ENCODE data around the gene B4GAT1. TPM values are rescaled to one million over a fixed set of nuclear protein-coding genes. Genes with fewer than 3 reads are reported as not detected.

Gene B4GAT1
- total and polyA plus RNA-seq, 2 of the 13 experiments (the other 11 are each of a cell fraction or from before 2014, with no cell fraction given), result 40.4 to 109 TPM

DNA sequence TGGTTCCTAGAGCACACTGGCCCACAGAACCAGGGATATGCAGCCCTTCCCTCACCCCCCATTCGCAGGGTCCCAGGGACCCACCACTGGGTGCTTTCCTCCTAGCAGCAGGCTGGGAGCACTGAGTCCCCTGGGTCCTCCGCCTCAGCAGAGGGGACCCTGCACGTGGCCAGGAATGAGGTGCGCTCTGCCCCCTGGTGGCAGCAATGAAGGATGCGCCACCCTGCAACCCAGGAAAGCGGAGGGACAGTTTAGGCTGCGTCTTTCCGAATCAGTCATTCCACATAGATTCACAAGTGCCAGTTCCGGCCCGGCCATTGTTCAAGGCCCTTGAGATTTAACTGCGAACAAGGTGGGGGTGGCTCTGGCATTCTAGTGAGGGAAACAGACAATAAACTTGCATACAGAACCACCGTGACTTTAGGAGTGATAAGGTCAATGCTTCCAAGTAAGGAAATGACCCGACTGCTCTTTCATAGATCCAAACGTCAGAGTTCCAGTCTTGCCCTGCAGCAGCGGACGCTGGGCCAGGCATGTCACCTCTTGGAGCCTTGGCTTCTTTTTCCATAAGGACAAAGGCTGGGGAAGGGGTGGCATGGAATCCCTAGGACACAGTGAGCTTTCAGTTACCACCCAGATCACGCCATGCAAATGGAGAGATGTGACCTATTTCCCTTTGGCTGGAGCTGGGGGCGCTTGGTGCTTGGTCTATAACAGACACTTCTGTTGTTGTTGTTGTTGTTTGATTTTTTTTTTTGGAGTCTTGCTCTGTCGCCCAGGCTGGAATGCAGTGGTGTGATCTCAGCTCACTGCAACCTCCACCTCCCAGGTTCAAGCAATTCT lies 18.9 kb downstream of the B4GAT1 start (continued):
- no peak for TF ChIP-seq AGO2 (optimal IDR thresholded peaks at IDR 0.05; ENCODE audit: low read depth, low read length)
- TF ChIP-seq, protein P1, sequence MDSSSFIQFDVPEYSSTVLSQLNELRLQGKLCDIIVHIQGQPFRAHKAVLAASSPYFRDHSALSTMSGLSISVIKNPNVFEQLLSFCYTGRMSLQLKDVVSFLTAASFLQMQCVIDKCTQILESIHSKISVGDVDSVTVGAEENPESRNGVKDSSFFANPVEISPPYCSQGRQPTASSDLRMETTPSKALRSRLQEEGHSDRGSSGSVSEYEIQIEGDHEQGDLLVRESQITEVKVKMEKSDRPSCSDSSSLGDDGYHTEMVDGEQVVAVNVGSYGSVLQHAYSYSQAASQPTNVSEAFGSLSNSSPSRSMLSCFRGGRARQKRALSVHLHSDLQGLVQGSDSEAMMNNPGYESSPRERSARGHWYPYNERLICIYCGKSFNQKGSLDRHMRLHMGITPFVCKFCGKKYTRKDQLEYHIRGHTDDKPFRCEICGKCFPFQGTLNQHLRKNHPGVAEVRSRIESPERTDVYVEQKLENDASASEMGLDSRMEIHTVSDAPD (CRISPR knock-in tag; IDR thresholded peaks at IDR 0.05), result no peak
- TF ChIP-seq, protein P2, sequence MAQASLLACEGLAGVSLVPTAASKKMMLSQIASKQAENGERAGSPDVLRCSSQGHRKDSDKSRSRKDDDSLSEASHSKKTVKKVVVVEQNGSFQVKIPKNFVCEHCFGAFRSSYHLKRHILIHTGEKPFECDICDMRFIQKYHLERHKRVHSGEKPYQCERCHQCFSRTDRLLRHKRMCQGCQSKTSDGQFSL (CRISPR knock-in tag; IDR thresholded peaks at IDR 0.05), result no peak; the same call in 1 of the 2 replicates
- TF ChIP-seq MAF1 (CRISPR knock-in tag; IDR thresholded peaks at IDR 0.05; ENCODE audit: borderline replicate concordance), result peak; percentile 66; the same call in 1 of the 2 replicates
- TF ChIP-seq CBX1 (IDR thresholded peaks at IDR 0.05; ENCODE audit: low read depth), result no peak
- no peak for TF ChIP-seq ATF7 (IDR thresholded peaks at IDR 0.05)
- TF ChIP-seq ATF7 (CRISPR knock-in tag; IDR thresholded peaks at IDR 0.05), result no peak
- TF ChIP-seq FLYWCH1 (CRISPR knock-in tag; IDR thresholded peaks at IDR 0.05), result no peak
- TF ChIP-seq ZSCAN9 (CRISPR knock-in tag; IDR thresholded peaks at IDR 0.05; ENCODE audit: borderline replicate concordance), result peak; percentile 69; the same call in 1 of the 2 replicates
- TF ChIP-seq, protein P3, sequence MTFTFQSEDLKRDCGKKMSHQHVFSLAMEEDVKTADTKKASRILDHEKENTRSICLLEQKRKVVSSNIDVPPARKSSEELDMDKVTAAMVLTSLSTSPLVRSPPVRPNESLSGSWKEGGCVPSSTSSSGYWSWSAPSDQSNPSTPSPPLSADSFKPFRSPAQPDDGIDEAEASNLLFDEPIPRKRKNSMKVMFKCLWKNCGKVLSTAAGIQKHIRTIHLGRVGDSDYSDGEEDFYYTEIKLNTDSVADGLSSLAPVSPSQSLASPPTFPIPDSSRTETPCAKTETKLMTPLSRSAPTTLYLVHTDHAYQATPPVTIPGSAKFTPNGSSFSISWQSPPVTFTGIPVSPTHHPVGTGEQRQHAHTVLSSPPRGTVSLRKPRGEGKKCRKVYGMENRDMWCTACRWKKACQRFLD (CRISPR knock-in tag; IDR thresholded peaks at IDR 0.05; ENCODE audit: borderline replicate concordance), result no peak
- TF ChIP-seq, protein P4, sequence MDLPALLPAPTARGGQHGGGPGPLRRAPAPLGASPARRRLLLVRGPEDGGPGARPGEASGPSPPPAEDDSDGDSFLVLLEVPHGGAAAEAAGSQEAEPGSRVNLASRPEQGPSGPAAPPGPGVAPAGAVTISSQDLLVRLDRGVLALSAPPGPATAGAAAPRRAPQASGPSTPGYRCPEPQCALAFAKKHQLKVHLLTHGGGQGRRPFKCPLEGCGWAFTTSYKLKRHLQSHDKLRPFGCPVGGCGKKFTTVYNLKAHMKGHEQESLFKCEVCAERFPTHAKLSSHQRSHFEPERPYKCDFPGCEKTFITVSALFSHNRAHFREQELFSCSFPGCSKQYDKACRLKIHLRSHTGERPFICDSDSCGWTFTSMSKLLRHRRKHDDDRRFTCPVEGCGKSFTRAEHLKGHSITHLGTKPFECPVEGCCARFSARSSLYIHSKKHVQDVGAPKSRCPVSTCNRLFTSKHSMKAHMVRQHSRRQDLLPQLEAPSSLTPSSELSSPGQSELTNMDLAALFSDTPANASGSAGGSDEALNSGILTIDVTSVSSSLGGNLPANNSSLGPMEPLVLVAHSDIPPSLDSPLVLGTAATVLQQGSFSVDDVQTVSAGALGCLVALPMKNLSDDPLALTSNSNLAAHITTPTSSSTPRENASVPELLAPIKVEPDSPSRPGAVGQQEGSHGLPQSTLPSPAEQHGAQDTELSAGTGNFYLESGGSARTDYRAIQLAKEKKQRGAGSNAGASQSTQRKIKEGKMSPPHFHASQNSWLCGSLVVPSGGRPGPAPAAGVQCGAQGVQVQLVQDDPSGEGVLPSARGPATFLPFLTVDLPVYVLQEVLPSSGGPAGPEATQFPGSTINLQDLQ (CRISPR knock-in tag; IDR thresholded peaks at IDR 0.05), result no peak
- peak; percentile 68; the same call in 1 of the 2 replicates for TF ChIP-seq HOXA9 (CRISPR knock-in tag; IDR thresholded peaks at IDR 0.05; ENCODE audit: borderline replicate concordance)
- no peak for TF ChIP-seq ONECUT2 (CRISPR knock-in tag; IDR thresholded peaks at IDR 0.05)
- no peak for TF ChIP-seq GABPA (IDR thresholded peaks at IDR 0.05; ENCODE audit: low read depth, low read length)
- peak; percentile 56 for TF ChIP-seq GABPA (CRISPR knock-in tag; IDR thresholded peaks at IDR 0.05; ENCODE audit: low read depth)
- TF ChIP-seq, protein P5, sequence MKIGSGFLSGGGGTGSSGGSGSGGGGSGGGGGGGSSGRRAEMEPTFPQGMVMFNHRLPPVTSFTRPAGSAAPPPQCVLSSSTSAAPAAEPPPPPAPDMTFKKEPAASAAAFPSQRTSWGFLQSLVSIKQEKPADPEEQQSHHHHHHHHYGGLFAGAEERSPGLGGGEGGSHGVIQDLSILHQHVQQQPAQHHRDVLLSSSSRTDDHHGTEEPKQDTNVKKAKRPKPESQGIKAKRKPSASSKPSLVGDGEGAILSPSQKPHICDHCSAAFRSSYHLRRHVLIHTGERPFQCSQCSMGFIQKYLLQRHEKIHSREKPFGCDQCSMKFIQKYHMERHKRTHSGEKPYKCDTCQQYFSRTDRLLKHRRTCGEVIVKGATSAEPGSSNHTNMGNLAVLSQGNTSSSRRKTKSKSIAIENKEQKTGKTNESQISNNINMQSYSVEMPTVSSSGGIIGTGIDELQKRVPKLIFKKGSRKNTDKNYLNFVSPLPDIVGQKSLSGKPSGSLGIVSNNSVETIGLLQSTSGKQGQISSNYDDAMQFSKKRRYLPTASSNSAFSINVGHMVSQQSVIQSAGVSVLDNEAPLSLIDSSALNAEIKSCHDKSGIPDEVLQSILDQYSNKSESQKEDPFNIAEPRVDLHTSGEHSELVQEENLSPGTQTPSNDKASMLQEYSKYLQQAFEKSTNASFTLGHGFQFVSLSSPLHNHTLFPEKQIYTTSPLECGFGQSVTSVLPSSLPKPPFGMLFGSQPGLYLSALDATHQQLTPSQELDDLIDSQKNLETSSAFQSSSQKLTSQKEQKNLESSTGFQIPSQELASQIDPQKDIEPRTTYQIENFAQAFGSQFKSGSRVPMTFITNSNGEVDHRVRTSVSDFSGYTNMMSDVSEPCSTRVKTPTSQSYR (CRISPR knock-in tag; IDR thresholded peaks at IDR 0.05; ENCODE audit: borderline replicate concordance), result peak; percentile 28; the same call in 1 of the 2 replicates
- TF ChIP-seq ZNF124 (CRISPR knock-in tag; IDR thresholded peaks at IDR 0.05), result peak; percentile 64; the same call in 1 of the 2 replicates
- TF ChIP-seq, protein P6, sequence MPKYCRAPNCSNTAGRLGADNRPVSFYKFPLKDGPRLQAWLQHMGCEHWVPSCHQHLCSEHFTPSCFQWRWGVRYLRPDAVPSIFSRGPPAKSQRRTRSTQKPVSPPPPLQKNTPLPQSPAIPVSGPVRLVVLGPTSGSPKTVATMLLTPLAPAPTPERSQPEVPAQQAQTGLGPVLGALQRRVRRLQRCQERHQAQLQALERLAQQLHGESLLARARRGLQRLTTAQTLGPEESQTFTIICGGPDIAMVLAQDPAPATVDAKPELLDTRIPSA (CRISPR knock-in tag; IDR thresholded peaks at IDR 0.05; ENCODE audit: borderline replicate concordance), result no peak
- TF ChIP-seq HDAC6 (IDR thresholded peaks at IDR 0.05; ENCODE audit: low read depth, low read length), result no peak
- no peak for TF ChIP-seq MLLT10 (CRISPR knock-in tag; IDR thresholded peaks at IDR 0.05)
- no peak for TF ChIP-seq SRY (CRISPR knock-in tag; IDR thresholded peaks at IDR 0.05)
